GM10248 (cell line): ENCODE measurements around the gene GRIK3.
A peak's percentile ranks its signal among the peaks of the same experiment; 100 is the strongest.
"Not testable (repeated sequence)": the region's sequence is repeated elsewhere in the genome, so short reads cannot be mapped to it uniquely, and the experiment has no call there.

ENCODE experiments used
- CTCF ChIA-PET: fragments of 300-600 bp; sonication (Branson Sonifier 250); formaldehyde crosslinking; extraction: SDS; loops from one replicate; lab custom pipeline; 2021; ENCODE audit warnings: antibody characterized with exemption; lab: Yijun Ruan, JAX
- POLR2A ChIA-PET: fragments of 350-650 bp; sonication (Branson Sonifier 250); formaldehyde crosslinking; extraction: SDS; loops from one replicate; lab custom pipeline; 2020; ENCODE audit warnings: antibody characterized with exemption; lab: Yijun Ruan, JAX
- DNase-seq: peaks from one replicate; pipeline ENCODE4 v3.0.0; 2012; ENCODE audit errors: extremely low spot score
- TF ChIP-seq, protein P1 (sequence below): IDR thresholded peaks from 2 replicates; pipeline ENCODE4 v1.5.1; 2012; ENCODE audit warnings: mild to moderate bottlenecking, low read depth; ENCODE audit errors: extremely low read depth, missing control alignments, control extremely low read depth

Gene GRIK3

GRCh38 chr1:36919491-36920145 lies 114.7 kb downstream of the GRIK3 start:
- TF ChIP-seq, protein P1, sequence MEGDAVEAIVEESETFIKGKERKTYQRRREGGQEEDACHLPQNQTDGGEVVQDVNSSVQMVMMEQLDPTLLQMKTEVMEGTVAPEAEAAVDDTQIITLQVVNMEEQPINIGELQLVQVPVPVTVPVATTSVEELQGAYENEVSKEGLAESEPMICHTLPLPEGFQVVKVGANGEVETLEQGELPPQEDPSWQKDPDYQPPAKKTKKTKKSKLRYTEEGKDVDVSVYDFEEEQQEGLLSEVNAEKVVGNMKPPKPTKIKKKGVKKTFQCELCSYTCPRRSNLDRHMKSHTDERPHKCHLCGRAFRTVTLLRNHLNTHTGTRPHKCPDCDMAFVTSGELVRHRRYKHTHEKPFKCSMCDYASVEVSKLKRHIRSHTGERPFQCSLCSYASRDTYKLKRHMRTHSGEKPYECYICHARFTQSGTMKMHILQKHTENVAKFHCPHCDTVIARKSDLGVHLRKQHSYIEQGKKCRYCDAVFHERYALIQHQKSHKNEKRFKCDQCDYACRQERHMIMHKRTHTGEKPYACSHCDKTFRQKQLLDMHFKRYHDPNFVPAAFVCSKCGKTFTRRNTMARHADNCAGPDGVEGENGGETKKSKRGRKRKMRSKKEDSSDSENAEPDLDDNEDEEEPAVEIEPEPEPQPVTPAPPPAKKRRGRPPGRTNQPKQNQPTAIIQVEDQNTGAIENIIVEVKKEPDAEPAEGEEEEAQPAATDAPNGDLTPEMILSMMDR, result no peak
- CTCF ChIA-PET, result interaction anchor here (1.0 kb wide), 1 partner anchor 55 kb away, joined by 3 read pairs; no protein-coding TSS in a partner anchor
- no peak for DNase-seq
- POLR2A ChIA-PET, result no interaction called here

DNA sequence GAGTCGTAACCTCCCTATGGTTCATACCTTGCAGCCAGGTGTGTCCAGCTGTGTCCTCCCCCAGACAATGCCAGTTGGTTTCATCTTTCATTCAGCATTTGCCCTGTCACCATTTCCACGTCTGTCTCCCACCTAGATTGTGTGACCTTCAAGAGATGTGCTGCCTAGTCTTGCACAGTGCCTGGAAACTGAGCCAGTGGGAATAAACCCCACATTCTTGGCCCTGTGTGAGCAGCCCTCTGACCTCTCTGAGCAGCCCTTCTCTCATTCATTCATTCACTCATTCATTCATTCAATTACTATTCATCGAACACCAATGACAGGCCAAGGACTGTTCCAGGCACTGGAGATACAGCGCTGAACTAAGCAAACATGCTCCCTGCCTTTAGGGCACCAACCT lies 115.7 kb downstream of the GRIK3 start:
- ChIA-PET CTCF (no interaction called here), POLR2A (no interaction called here)
- no peak for DNase-seq
- TF ChIP-seq, protein P1, result no peak

DNA sequence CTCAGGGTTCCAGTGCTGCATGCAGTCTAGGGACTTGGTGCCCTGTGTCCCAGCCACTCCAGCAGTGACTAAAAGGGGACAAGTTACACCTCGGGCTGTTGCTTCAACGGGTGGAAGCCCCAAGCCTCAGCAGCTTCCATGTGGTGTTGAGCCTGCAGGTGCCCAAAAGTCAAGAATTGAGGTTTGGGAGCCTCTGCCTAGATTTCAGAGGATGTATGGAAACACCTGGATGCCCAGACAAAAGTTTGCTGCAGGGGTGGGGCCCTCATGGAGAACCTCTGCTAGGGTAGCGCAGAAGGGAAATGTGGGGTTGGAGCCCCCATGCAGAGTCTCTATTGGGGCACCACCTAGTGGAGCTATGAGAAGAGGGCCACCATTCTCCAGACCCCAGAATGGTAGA lies 117.8 kb downstream of the GRIK3 start:
- CTCF ChIA-PET, DNase-seq, POLR2A ChIA-PET: not testable (repeated sequence)

DNA sequence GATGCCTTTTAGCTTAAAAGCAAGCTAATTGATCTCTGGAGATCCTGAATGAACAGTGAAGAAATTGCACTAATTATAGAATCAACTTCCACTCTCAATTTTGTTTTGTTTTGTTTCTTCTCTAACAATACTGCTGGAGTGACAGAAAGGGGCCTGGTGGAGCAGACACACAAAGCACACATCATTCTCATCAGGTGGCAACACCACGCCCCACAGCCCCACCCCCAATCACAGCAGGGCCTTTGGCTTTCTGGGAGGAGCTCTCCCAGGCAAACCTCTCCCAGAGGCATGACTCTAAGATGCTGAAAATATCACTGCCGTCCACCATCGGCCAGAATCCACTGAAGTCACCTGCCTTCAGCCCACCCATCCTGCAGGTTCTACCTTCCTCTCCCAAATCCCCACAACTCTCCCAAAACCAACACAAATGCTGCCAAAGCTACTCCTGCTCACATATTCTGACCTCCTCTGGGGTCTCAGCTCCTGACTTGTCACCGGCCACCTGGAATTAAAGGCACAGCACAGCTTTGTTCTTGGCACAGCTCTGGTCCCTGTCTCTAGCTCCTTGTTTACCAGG lies 120.7 kb downstream of the GRIK3 start:
- ChIA-PET POLR2A (no interaction called here), CTCF (interaction anchor here (0.8 to 1.0 kb wide), 2 partner anchors 10 to 14 kb away, joined by 3 to 4 read pairs; no protein-coding TSS in a partner anchor)
- peak; percentile 2 for DNase-seq
- TF ChIP-seq, protein P1, result no peak

- no peak for DNase-seq
- TF ChIP-seq, protein P1, result no peak
- CTCF ChIA-PET, result interaction anchor here (1.0 to 1.8 kb wide), 2 partner anchors 9 to 11 kb away, joined by 4 read pairs; no protein-coding TSS in a partner anchor
- POLR2A ChIA-PET, result no interaction called here
Observed at GRCh38 chr1:36913016-36913415, 121.3 kb downstream of the GRIK3 start.

DNA sequence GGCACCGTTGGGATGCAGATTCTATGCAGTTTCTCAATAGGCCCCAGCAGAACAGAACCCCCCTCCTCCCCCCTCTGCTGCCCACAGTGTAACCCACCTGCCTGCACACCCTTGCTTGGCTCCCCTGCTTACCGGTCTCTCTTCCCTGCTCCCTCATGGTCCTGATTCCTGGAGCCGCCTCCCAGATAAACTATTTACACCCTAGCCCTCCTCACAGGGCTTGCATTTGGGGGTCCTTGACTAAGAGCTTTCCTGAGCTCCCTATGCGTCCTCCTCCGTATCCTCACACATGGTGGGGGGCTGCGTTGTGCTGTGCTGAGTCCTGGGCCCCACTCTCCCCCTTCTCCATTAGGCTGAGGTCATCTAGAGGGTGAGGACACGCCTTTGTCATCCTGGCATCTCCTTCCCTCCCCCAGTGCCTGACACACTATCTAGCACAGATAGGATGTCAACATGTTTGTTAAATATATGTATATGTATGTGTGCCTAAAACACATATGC lies 121.9 kb downstream of the GRIK3 start:
- POLR2A ChIA-PET, result no interaction called here
- TF ChIP-seq, protein P1, result no peak
- DNase-seq, result peak; percentile 3
- CTCF ChIA-PET, result interaction anchor here (1.8 kb wide), 1 partner anchor 9 kb away, joined by 4 read pairs; no protein-coding TSS in a partner anchor
